ENCODE measurements around the gene CPED1. TPM values are rescaled to one million over a fixed set of nuclear protein-coding genes. Genes with fewer than 3 reads are reported as not detected.

The CPED1 gene
- total RNA-seq, 3 donors from 2014 or later (not counting 1 experiment from before 2014, with no cell fraction given): 0.50 to 1.3 (median 0.96) TPM

GRCh38 chr7:121167971-121168370 lies 179.5 kb downstream of the CPED1 start:
- no peak for ATAC-seq
- TF ChIP-seq CTCF (IDR thresholded peaks at IDR 0.05): no peak
- no peaks in the 10 kb centered on the region for H3K4me1 ChIP-seq (ENCODE audit: control insufficient read depth, insufficient read depth, low read length)
- no peaks in the 10 kb centered on the region for H3K27me3 ChIP-seq (ENCODE audit: control insufficient read depth, insufficient read depth, low read length)
- no peak overlapping the region for H3K4me3 Mint-ChIP-seq
- no peak overlapping the region for H3K4me3 ChIP-seq (ENCODE audit: low read length)
- WGBS (ENCODE audit: insufficient coverage): 96% methylated on average over 9 of the region's 9 CpGs
- no peaks in the 10 kb centered on the region for H3K36me3 Mint-ChIP-seq
- intact Hi-C loops (cut with micrococcal nuclease): no loop called here
- H3K9me3 ChIP-seq (ENCODE audit: control insufficient read depth, insufficient read depth, low read length): no peaks in the 10 kb centered on the region
- H3K9me3 Mint-ChIP-seq: no peaks in the 10 kb centered on the region
- H3K36me3 ChIP-seq (ENCODE audit: control insufficient read depth, insufficient read depth, low read length): no peaks in the 10 kb centered on the region
- H3K4me1 Mint-ChIP-seq: no peaks in the 10 kb centered on the region
- H3K27me3 Mint-ChIP-seq (ENCODE audit: low read depth in 2 of 2): peaks cover 0 to 7% of the 10 kb centered on the region in 2 donors
- DNase-seq: no peak
- no peak overlapping the region for H3K27ac ChIP-seq (ENCODE audit: low read length)
- no peak overlapping the region for H3K27ac Mint-ChIP-seq

GRCh38 chr7:121169469-121169868 lies 181.0 kb downstream of the CPED1 start:
- DNase-seq: no peak
- intact Hi-C loops (cut with micrococcal nuclease): no loop called here

GRCh38 chr7:121172484-121172883 lies 184.0 kb downstream of the CPED1 start:
- no peaks in the 10 kb centered on the region for H3K36me3 Mint-ChIP-seq
- no peak for ATAC-seq

More at GRCh38 chr7:121169469-121169868, 181.0 kb downstream of the CPED1 start:
- no peak overlapping the region for H3K27ac Mint-ChIP-seq
- Histone ChIP-seq H3K27ac (ENCODE audit: low read length) (no peak overlapping the region), H3K9me3 (ENCODE audit: control insufficient read depth, insufficient read depth, low read length) (no peaks in the 10 kb centered on the region), H3K27me3 (ENCODE audit: control insufficient read depth, insufficient read depth, low read length) (no peaks in the 10 kb centered on the region), H3K36me3 (ENCODE audit: control insufficient read depth, insufficient read depth, low read length) (no peaks in the 10 kb centered on the region), H3K4me1 (ENCODE audit: control insufficient read depth, insufficient read depth, low read length) (no peaks in the 10 kb centered on the region), H3K4me3 (ENCODE audit: low read length) (no peak overlapping the region)
- TF ChIP-seq CTCF (IDR thresholded peaks at IDR 0.05): no peak
- 96% methylated on average over 2 of the region's 2 CpGs for WGBS (ENCODE audit: insufficient coverage)
- H3K27me3 Mint-ChIP-seq (ENCODE audit: low read depth in 2 of 2): peaks cover 0 to 6% of the 10 kb centered on the region in 2 donors
- no peaks in the 10 kb centered on the region for H3K36me3 Mint-ChIP-seq
- no peaks in the 10 kb centered on the region for H3K4me1 Mint-ChIP-seq
- ATAC-seq: no peak
- H3K4me3 Mint-ChIP-seq: no peak overlapping the region
- H3K9me3 Mint-ChIP-seq: no peaks in the 10 kb centered on the region

More at GRCh38 chr7:121172484-121172883, 184.0 kb downstream of the CPED1 start:
- H3K4me1 ChIP-seq (ENCODE audit: control insufficient read depth, insufficient read depth, low read length): no peaks in the 10 kb centered on the region
- no peak overlapping the region for H3K27ac ChIP-seq (ENCODE audit: low read length)
- H3K36me3 ChIP-seq (ENCODE audit: control insufficient read depth, insufficient read depth, low read length): no peaks in the 10 kb centered on the region
- DNase-seq: no peak
- peaks cover 0 to 3% of the 10 kb centered on the region in 2 donors for H3K27me3 Mint-ChIP-seq (ENCODE audit: low read depth in 2 of 2)
- no peak overlapping the region for H3K27ac Mint-ChIP-seq
- no peaks in the 10 kb centered on the region for H3K9me3 Mint-ChIP-seq
- no peaks in the 10 kb centered on the region for H3K4me1 Mint-ChIP-seq
- 100% methylated on average over 1 of the region's 1 CpG for WGBS (ENCODE audit: insufficient coverage)
- no peak overlapping the region for H3K4me3 Mint-ChIP-seq
- intact Hi-C loops (cut with micrococcal nuclease): no loop called here
- no peaks in the 10 kb centered on the region for H3K9me3 ChIP-seq (ENCODE audit: control insufficient read depth, insufficient read depth, low read length)
- no peak overlapping the region for H3K4me3 ChIP-seq (ENCODE audit: low read length)
- TF ChIP-seq CTCF (IDR thresholded peaks at IDR 0.05): no peak
- no peaks in the 10 kb centered on the region for H3K27me3 ChIP-seq (ENCODE audit: control insufficient read depth, insufficient read depth, low read length)

All from natural killer cell (primary cell).